ENCODE data around the gene P4HB.

The P4HB gene

DNA sequence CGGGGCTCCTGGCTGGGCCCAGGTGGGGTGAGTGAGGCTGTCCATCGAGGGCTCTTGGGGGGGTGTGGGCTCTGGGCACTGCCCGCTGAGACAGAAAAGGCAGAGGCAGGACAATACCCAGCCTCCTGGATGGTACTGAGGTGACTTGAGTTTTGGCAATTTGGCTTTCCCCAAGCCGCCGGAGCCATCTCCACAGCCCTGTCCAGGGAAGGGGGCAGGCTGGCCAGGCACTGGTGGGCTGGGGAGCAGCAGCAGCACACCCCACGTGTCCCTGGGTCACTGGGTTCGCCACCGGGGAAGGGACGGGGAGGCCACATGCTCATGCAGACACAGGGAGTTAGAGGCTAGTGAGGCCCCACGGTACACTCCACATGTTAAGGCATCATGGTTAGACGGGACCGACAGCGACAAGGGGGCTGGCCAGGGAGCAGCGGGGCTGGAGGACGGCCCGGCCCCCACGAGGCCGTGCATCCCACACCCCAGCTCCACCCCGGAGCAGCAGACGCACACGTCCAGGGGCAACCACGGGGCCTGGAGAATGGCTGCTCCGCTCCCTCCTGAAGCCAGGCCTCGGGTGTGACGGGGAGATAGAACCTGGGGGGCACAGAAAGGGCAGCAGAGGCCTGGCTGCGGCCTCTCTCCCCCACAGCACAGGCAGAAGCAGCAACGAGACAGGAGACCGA, 7.8 kb upstream of the P4HB start:
- no peak for DNase-seq

GRCh38 chr17:81867170-81867990, 7.0 kb upstream of the P4HB start:
- peak in 1 of 2 donors; percentile 14 for DNase-seq

GRCh38 chr17:81866440-81867169, 6.3 kb upstream of the P4HB start:
- DNase-seq: peak in 1 of 2 donors; percentile 8

GRCh38 chr17:81865733-81866439, 5.6 kb upstream of the P4HB start:
- no peak for DNase-seq

GRCh38 chr17:81865358-81865732, 5.0 kb upstream of the P4HB start:
- no peak for DNase-seq

DNA sequence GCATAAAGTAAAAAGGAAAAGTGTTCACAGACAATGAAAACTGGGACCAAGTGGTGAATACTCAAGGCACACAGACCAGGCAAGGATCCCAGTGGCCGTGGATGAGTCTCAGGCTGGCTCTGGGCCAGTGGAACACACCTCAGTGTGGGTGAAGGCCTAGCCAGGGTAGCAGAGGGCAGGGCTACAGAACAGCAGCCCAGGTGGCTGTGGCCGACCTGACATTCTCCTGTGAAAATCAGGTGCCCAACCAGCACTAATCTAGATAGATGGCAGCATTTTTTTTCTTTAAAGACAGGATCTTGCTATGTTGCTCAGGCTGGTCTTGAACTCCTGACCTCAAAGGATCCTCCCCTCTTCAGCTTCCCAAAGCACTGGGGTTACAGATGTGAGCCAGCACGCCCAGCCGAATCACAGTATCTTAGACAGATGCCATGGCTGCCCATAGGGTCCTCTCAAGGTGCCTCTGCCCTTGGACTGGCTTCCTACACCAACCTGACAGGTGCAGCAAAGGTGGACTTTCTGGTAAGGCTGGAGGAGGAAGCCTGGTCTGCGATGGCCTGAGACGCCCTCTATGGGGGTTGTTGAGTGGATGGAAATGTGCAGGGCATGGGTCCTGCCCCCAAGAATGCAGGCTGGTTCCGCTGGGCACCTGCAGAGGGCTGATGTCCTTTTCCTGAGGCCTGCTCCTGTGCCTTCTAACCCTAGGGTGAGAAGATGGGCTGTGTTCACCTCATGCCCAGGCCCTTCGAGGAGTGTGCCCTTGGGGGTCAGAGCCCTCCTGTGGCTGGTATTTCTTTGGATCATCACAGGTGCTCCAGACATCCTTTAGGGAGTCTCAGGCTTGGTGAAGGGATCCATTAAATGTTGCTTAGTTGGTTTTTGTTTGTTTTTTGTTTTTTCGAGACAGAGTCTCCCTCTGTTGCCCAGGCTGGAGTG, 3.8 kb upstream of the P4HB start:
- no peak for DNase-seq

DNA sequence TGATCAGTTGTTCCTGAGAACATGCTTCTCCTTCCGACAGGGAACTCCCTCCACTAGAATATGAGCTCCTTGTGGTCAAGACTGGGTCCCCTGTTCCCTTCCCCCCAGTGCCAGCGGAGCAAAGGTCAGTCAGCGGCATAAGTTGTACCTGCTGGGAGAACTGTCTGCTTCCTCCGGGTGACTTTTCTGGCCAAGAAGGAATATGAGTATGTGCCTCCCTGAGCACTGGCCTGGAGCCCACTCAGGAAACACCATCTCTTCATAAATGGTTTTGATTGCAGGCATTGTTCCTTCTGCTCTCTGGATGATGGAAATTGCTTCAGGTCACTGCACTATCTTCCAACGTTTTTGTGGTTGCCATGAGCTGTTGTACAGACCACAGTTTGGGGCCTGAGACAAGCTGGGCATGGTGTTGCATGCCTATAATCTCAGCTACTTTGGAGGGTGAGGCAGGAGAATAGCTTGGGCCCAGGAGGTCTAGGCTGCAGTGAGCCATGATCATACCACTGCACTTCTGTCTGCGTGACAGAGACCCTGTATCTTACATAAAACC, 2.9 kb upstream of the P4HB start:
- no peak for DNase-seq

GRCh38 chr17:81860756-81861568, 627 bp upstream of the P4HB start:
- DNase-seq: peak; percentile 100

- DNase-seq: peak in 1 of 2 donors; percentile 18
Observed at GRCh38 chr17:81858967-81859905, 1.1 kb downstream of the P4HB start.

- DNase-seq: no peak
Observed at GRCh38 chr17:81858170-81858966, 2.0 kb downstream of the P4HB start.

GRCh38 chr17:81854974-81855774, 5.2 kb downstream of the P4HB start:
- DNase-seq: no peak

DNA sequence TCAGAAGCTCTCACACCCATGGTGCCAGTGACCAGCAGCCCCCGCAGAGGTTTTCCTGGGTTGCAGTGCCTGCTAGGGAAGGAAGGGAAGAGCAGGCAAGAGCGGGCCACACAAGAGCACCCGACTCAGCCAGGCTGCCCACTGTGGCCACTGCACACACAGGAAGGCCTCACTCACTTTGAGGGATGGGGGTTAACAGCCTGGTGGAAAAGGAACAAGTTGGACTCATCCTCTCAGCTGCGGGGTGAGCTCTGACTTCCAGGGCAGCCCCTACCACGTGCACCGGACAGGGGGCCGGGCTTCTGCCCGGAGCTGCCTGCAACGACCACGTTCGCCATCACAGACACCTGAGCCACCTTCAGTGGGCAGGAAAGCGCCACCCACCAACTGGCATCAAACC, 8.1 kb downstream of the P4HB start:
- DNase-seq: no peak

DNA sequence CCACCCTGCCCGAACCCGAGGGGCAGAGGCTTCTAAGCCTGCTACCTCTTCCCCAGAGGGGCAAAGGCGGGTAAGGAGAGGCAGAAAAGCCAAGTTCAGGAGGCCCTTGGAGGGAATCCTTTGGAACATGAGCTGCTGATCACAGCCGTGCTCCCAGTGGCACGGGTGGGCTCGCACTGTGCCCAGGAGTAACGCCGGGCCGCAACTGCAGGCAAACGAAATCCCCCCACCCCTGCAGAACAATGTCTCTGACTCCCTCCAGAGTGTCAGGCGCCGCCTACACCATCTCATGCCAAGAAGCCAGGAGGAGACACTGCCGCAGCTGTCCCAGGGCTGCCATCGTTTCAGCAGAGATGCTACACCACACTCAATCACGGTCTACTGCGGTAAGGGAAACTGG, 8.9 kb downstream of the P4HB start:
- no peak for DNase-seq

- no peak for DNase-seq
Observed at GRCh38 chr17:81849457-81849856, 10.9 kb downstream of the P4HB start.

- no peak for DNase-seq
Observed at GRCh38 chr17:81846743-81847689, 13.3 kb downstream of the P4HB start.

Measured in inflammatory macrophage (primary cell).